DND-41 (cell line): ENCODE measurements around the gene SLC25A41.

ENCODE experiments used
- ATAC-seq: fragments of 200-7000 bp; cut with Tn5 transposase; 3 replicates; pipeline ENCODE4 v1.9.1; 2021; ENCODE audit warnings: low read depth; ENCODE audit not compliant: insufficient read depth
- DNase-seq: peaks from one replicate; pipeline ENCODE4 v3.0.0-alpha.2; 2020
- H2AFZ ChIP-seq: 2 replicates; pipeline ENCODE4 v1.6.0; 2012; ENCODE audit warnings: low read depth, low read length
- H3K27ac ChIP-seq: 2 replicates; pipeline ENCODE4 v1.5.1; 2012; ENCODE audit warnings: low read length, inconsistent platforms
- H3K27me3 ChIP-seq: fragments of 200-600 bp; sonication (generic); 2 replicates; pipeline ENCODE4 v1.6.0; 2012; ENCODE audit warnings: low read length, mild to moderate bottlenecking, inconsistent platforms; ENCODE audit not compliant: insufficient read depth, poor library complexity
- H3K36me3 ChIP-seq: 2 replicates; pipeline ENCODE4 v1.5.1; 2012; ENCODE audit warnings: low read length, inconsistent platforms; ENCODE audit not compliant: insufficient read depth
- H3K4me1 ChIP-seq: 2 replicates; pipeline ENCODE4 v1.5.1; 2012; ENCODE audit warnings: mild to moderate bottlenecking, low read length; ENCODE audit not compliant: insufficient read depth
- H3K4me2 ChIP-seq: 2 replicates; pipeline ENCODE4 v1.6.0; 2012; ENCODE audit warnings: mild to moderate bottlenecking, moderate library complexity, low read length, inconsistent platforms; ENCODE audit not compliant: insufficient read depth
- H3K4me3 ChIP-seq, 2 experiments: fragments of 200-600 bp in 1 of 2; shearing (Covaris generic) in 1 of 2; 2 replicates each; pipeline ENCODE4 v1.5.1; 2012 to 2016; ENCODE audit warnings: inconsistent platforms in 2 of 2, low read length in 2 of 2, mild to moderate bottlenecking in 2 of 2, low read depth in 1 of 2, moderate library complexity in 1 of 2
- H3K79me2 ChIP-seq: 2 replicates; pipeline ENCODE4 v1.6.0; 2012; ENCODE audit warnings: low read length, inconsistent platforms; ENCODE audit not compliant: insufficient read depth
- H3K9ac ChIP-seq: 2 replicates; pipeline ENCODE4 v1.6.0; 2012; ENCODE audit warnings: low read depth, mild to moderate bottlenecking, inconsistent platforms, low read length, moderate library complexity
- H3K9me3 ChIP-seq: 2 replicates; pipeline ENCODE4 v1.5.1; 2012; ENCODE audit warnings: low read length, moderate library complexity, mild to moderate bottlenecking, inconsistent platforms; ENCODE audit not compliant: insufficient read depth, severe bottlenecking
- H4K20me1 ChIP-seq: 2 replicates; pipeline ENCODE4 v1.6.0; 2012; ENCODE audit warnings: low read length; ENCODE audit not compliant: insufficient read depth
- CTCF ChIP-seq: IDR thresholded peaks from 2 replicates; pipeline ENCODE4 v1.5.1; 2012; ENCODE audit warnings: borderline replicate concordance, low read length, moderate library complexity, mild to moderate bottlenecking; ENCODE audit not compliant: poor library complexity, severe bottlenecking; ENCODE audit errors: extremely low read depth
- EZH2 ChIP-seq: IDR thresholded peaks from 3 replicates; pipeline ENCODE4 v1.6.1; 2012; ENCODE audit warnings: borderline replicate concordance, low read depth, mild to moderate bottlenecking, moderate library complexity, low read length, inconsistent platforms; ENCODE audit not compliant: severe bottlenecking

The SLC25A41 gene

GRCh38 chr19:6475321-6476108, 42.0 kb upstream of the SLC25A41 start:
- H3K4me1 ChIP-seq = peaks cover 8% of the 10 kb centered on the region
- H3K9ac ChIP-seq = no peak overlapping the region
- DNase-seq (no peak), ATAC-seq (no peak)
- H3K27ac ChIP-seq = no peak overlapping the region
- H3K79me2 ChIP-seq = peaks cover 6% of the 10 kb centered on the region; the same call in 1 of the 2 replicates
- TF ChIP-seq CTCF (no peak), EZH2 (no peak)
- H2AFZ ChIP-seq = no peak overlapping the region
- H3K36me3 ChIP-seq = peaks cover 38% of the 10 kb centered on the region
- no peak overlapping the region for H3K4me3 ChIP-seq
- no peaks in the 10 kb centered on the region for H4K20me1 ChIP-seq
- H3K4me2 ChIP-seq = no peak overlapping the region
- H3K27me3 ChIP-seq = no peaks in the 10 kb centered on the region
- H3K9me3 ChIP-seq = no peaks in the 10 kb centered on the region

- no peaks in the 10 kb centered on the region for H3K79me2 ChIP-seq
- no peak overlapping the region for H3K4me2 ChIP-seq
- no peak for TF ChIP-seq CTCF
- TF ChIP-seq EZH2 = no peak
- no peak for DNase-seq
- no peak overlapping the region for H3K27ac ChIP-seq
- H3K9me3 ChIP-seq = no peaks in the 10 kb centered on the region
- H3K27me3 ChIP-seq = no peaks in the 10 kb centered on the region
- peaks cover 32% of the 10 kb centered on the region for H3K36me3 ChIP-seq
- no peak for ATAC-seq
- H3K9ac ChIP-seq = no peak overlapping the region
- H3K4me1 ChIP-seq = no peaks in the 10 kb centered on the region
- no peak overlapping the region for H2AFZ ChIP-seq
- no peak overlapping the region for H3K4me3 ChIP-seq
- no peaks in the 10 kb centered on the region for H4K20me1 ChIP-seq
Observed at GRCh38 chr19:6473647-6474046, 40.1 kb upstream of the SLC25A41 start.

GRCh38 chr19:6472713-6473112, 39.1 kb upstream of the SLC25A41 start:
- H3K9ac ChIP-seq = no peak overlapping the region
- no peak overlapping the region for H2AFZ ChIP-seq
- H3K4me3 ChIP-seq = no peak overlapping the region
- H3K4me2 ChIP-seq = no peak overlapping the region
- ATAC-seq (no peak), DNase-seq (no peak)
- H3K36me3 ChIP-seq = peaks cover 34% of the 10 kb centered on the region
- no peak for TF ChIP-seq EZH2
- TF ChIP-seq CTCF = no peak
- no peaks in the 10 kb centered on the region for H3K9me3 ChIP-seq
- no peaks in the 10 kb centered on the region for H3K79me2 ChIP-seq
- H4K20me1 ChIP-seq = no peaks in the 10 kb centered on the region
- no peaks in the 10 kb centered on the region for H3K27me3 ChIP-seq
- H3K4me1 ChIP-seq = no peaks in the 10 kb centered on the region
- no peak overlapping the region for H3K27ac ChIP-seq
